Upper lobe of left lung (tissue), 6 donors: ENCODE measurements around the gene BCL7B. TPM values are rescaled to one million over a fixed set of nuclear protein-coding genes. Genes with fewer than 3 reads are reported as not detected.

Source experiments
- ATAC-seq, 2 donors: fragments of 200-7000 bp; cut with Tn5 transposase; one replicate each; pipeline ENCODE4 v1.9.1; 2022; ENCODE audit warnings: mild to moderate bottlenecking in 2 of 2, moderate library complexity in 2 of 2; ENCODE audit not compliant: low FRiP score in 2 of 2
- DNase-seq, 2 donors: peaks; one replicate each; pipeline ENCODE4 v3.0.0-alpha.2; 2019 to 2020
- H3K27ac ChIP-seq, 4 donors: fragments of 200-600 bp; sonication (generic); one replicate each; pipeline ENCODE4 v1.5.1; 2016 to 2019
- H3K27me3 ChIP-seq, 4 donors: fragments of 200-600 bp; sonication (generic); one replicate each; pipeline ENCODE4 v1.5.1; 2017 to 2019
- H3K36me3 ChIP-seq, 4 donors: fragments of 200-600 bp; sonication (generic); one replicate each; pipeline ENCODE4 v1.5.1; 2016 to 2019
- H3K4me1 ChIP-seq, 4 donors: fragments of 200-600 bp; sonication (generic); one replicate each; pipeline ENCODE4 v1.5.1; 2018 to 2019
- H3K4me3 ChIP-seq, 4 donors: fragments of 200-600 bp; sonication (generic); one replicate each; pipeline ENCODE4 v1.5.1; 2017 to 2019; ENCODE audit warnings: mild to moderate bottlenecking in 2 of 4, moderate library complexity in 1 of 4
- H3K9me3 ChIP-seq, 4 donors: fragments of 200-600 bp; sonication (generic); one replicate each; pipeline ENCODE4 v1.5.1; 2018 to 2019
- EP300 ChIP-seq, 4 donors: sonication (generic); formaldehyde crosslinking; IDR thresholded peaks; one replicate each; pipeline ENCODE4 v1.5.1; 2017; ENCODE audit warnings: antibody characterized with exemption in 4 of 4, control low read depth in 2 of 4
- POLR2A ChIP-seq, 4 donors: fragments of 450-650 bp; IDR thresholded peaks; one replicate each; pipeline ENCODE4 v1.5.1; 2016 to 2017; ENCODE audit warnings: antibody characterized with exemption in 4 of 4, mild to moderate bottlenecking in 2 of 4
- POLR2AphosphoS5 ChIP-seq, 2 donors: sonication (generic); formaldehyde crosslinking; IDR thresholded peaks; one replicate each; pipeline ENCODE4 v1.5.1; 2017; ENCODE audit warnings: antibody characterized with exemption in 2 of 2
- WGBS, 2 donors: methylation state at CpG; one replicate each; pipeline ENCODE4 v1.1.5; 2017 to 2018; 5-methylcytosine and 5-hydroxymethylcytosine counted together
- total RNA-seq, 6 donors: library from RNA; depleted of rRNA in 4 of 6; stranded (reverse); fragments of >200 nt in 4 of 6; gene quantifications; one replicate each; pipeline versions ENCODE4 v1.1.0 to v1.2.1, GENCODE V29; 2016 to 2021
- TF ChIP-seq, protein P1 (sequence below), 6 experiments: fragments of 450-650 bp in 4 of 6; fragments of 200-600 bp in 2 of 6; sonication (generic) in 2 of 6; IDR thresholded peaks; one replicate each; pipeline ENCODE4 v1.5.1; 2016 to 2019; ENCODE audit warnings: antibody characterized with exemption in 6 of 6
- donor health status: DM: no; HTN: no; CAD: no; lungs with moderate emphysema.
- donor health status: DM: no; HTN: yes; CAD: no; lungs with severe emphysema.

Gene BCL7B
- total RNA-seq, 6 donors from 2014 or later = 50.3 to 95.9 (median 62.5) TPM

DNA sequence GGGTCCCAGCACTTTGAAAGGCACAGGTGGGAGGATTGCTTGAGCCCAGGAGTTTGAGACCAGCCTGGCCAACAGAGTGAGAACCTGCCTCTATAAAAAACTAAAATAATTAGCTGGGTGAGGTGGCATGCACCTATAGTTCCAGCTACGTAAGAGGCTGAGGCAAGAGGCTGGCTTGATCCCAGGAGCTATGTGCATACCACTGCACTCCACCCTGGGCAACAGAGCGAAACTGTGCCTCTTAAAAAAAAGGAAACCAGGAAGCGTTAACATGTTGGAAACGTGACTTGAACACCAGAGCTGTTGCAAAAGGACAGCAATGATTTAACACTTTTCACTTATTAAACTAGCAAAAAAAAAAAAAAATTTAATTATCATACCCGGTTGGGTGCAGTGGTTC is 48.0 kb downstream of the BCL7B start:
- Histone ChIP-seq H3K27ac (peak overlapping the region in 3 of 4 donors; percentile 25 to 54 (median 29)), H3K4me1 (peaks cover 0 to 11% (median 9%) of the 10 kb centered on the region in 4 donors), H3K36me3 (peaks cover 19 to 86% (median 64%) of the 10 kb centered on the region in 4 donors), H3K27me3 (no peaks in the 10 kb centered on the region), H3K9me3 (no peaks in the 10 kb centered on the region), H3K4me3 (no peak overlapping the region)
- ATAC-seq (peak; percentile 23 to 83), DNase-seq (peak in 1 of 2 donors; percentile 84)
- TF ChIP-seq POLR2A (IDR thresholded peaks at IDR 0.05) = no peak
- no peak for TF ChIP-seq EP300 (IDR thresholded peaks at IDR 0.05)
- TF ChIP-seq, protein P1, sequence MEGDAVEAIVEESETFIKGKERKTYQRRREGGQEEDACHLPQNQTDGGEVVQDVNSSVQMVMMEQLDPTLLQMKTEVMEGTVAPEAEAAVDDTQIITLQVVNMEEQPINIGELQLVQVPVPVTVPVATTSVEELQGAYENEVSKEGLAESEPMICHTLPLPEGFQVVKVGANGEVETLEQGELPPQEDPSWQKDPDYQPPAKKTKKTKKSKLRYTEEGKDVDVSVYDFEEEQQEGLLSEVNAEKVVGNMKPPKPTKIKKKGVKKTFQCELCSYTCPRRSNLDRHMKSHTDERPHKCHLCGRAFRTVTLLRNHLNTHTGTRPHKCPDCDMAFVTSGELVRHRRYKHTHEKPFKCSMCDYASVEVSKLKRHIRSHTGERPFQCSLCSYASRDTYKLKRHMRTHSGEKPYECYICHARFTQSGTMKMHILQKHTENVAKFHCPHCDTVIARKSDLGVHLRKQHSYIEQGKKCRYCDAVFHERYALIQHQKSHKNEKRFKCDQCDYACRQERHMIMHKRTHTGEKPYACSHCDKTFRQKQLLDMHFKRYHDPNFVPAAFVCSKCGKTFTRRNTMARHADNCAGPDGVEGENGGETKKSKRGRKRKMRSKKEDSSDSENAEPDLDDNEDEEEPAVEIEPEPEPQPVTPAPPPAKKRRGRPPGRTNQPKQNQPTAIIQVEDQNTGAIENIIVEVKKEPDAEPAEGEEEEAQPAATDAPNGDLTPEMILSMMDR (IDR thresholded peaks at IDR 0.05) = no peak
- TF ChIP-seq POLR2AphosphoS5 (IDR thresholded peaks at IDR 0.05) = no peak
- 55 to 74% methylated on average over 5 of the region's 5 CpGs for WGBS, 2 donors

DNA sequence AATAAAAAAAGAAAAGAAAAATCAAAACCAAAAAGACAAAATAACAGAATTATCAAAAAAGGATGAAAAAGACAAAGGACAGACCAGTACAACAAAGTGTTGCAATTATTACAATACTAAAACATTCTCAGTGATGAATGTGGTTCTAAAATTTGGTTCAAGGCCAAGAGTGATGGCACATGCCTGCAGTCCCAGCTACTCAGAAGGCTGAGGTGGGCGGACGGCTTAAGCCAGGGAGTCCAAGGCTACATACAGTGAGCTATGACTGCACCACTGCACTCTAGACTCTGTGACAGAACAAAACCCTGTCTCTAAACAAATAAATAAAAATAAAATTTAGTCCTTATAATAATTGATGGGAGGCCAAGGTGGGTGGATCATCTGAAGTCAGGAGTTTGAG is 49.9 kb downstream of the BCL7B start:
- peaks cover 0 to 6% (median 4%) of the 10 kb centered on the region in 4 donors for H3K4me1 ChIP-seq
- DNase-seq (no peak), ATAC-seq (no peak)
- no peaks in the 10 kb centered on the region for H3K27me3 ChIP-seq
- H3K4me3 ChIP-seq = no peak overlapping the region
- H3K9me3 ChIP-seq = no peaks in the 10 kb centered on the region
- H3K36me3 ChIP-seq = peaks cover 29 to 87% (median 78%) of the 10 kb centered on the region in 4 donors
- TF ChIP-seq EP300 (IDR thresholded peaks at IDR 0.05) (no peak), POLR2A (IDR thresholded peaks at IDR 0.05) (no peak), POLR2AphosphoS5 (IDR thresholded peaks at IDR 0.05) (no peak)
- TF ChIP-seq, protein P1 (IDR thresholded peaks at IDR 0.05) = no peak
- WGBS, 2 donors = 92 to 97% methylated on average over 2 of the region's 2 CpGs
- no peak overlapping the region for H3K27ac ChIP-seq

DNA sequence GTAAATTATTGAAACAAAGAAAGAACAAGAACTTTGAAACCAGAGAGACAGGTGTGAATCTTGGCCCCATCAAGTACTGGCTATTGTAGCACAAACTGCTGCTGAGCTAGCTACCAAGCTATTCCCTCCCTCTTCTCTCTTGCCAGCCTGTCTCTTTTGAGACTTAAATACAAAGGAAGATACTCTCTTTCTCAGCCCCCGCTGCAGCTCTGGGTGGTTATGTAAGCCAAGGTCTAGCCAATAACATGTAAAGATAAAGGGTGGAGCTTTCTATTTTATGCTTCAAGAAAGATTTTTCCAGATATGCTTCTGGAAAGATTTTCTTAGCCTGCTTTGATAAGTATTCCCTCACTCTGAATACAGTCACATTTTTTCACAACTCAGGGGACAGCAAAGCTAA is 52.6 kb downstream of the BCL7B start:
- Histone ChIP-seq H3K36me3 (peaks cover 37 to 99% (median 91%) of the 10 kb centered on the region in 4 donors), H3K9me3 (no peaks in the 10 kb centered on the region), H3K4me1 (peaks cover 0 to 2% (median 0%) of the 10 kb centered on the region in 4 donors), H3K4me3 (no peak overlapping the region), H3K27ac (no peak overlapping the region), H3K27me3 (no peaks in the 10 kb centered on the region)
- 85 to 90% methylated on average over 1 of the region's 1 CpG for WGBS, 2 donors
- ATAC-seq = no peak
- TF ChIP-seq POLR2AphosphoS5 (IDR thresholded peaks at IDR 0.05) = no peak
- TF ChIP-seq EP300 (IDR thresholded peaks at IDR 0.05) = no peak
- TF ChIP-seq, protein P1 (IDR thresholded peaks at IDR 0.05) = no peak
- no peak for TF ChIP-seq POLR2A (IDR thresholded peaks at IDR 0.05)
- no peak for DNase-seq

DNA sequence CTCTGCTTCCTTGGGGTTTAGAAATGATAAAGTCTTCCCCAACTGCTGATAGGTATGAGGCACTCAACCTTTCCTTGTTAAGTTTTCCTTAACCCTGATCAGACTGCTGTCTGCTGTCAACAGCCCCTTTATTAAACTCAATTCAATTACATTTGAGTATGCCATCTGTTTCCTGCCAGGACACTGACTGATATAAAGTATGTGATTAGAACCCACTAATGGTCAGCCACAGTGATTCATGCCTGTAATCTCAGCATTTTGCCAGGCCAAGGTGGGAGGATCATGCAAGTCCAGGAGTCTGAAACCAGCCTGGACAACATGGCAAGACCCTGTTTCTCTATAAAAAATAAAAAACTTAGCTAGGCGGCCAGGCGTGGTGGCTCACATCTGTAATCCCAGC is 53.5 kb downstream of the BCL7B start:
- no peaks in the 10 kb centered on the region for H3K4me1 ChIP-seq
- ATAC-seq (no peak), DNase-seq (no peak)
- TF ChIP-seq EP300 (IDR thresholded peaks at IDR 0.05) (no peak), POLR2AphosphoS5 (IDR thresholded peaks at IDR 0.05) (no peak), POLR2A (IDR thresholded peaks at IDR 0.05) (no peak)
- TF ChIP-seq, protein P1 (IDR thresholded peaks at IDR 0.05) = no peak
- H3K27me3 ChIP-seq = no peaks in the 10 kb centered on the region
- H3K36me3 ChIP-seq = peaks cover 41 to 99% (median 92%) of the 10 kb centered on the region in 4 donors
- 94 to 100% methylated on average over 2 of the region's 2 CpGs for WGBS, 2 donors
- H3K27ac ChIP-seq = no peak overlapping the region
- H3K4me3 ChIP-seq = no peak overlapping the region
- no peaks in the 10 kb centered on the region for H3K9me3 ChIP-seq

DNA sequence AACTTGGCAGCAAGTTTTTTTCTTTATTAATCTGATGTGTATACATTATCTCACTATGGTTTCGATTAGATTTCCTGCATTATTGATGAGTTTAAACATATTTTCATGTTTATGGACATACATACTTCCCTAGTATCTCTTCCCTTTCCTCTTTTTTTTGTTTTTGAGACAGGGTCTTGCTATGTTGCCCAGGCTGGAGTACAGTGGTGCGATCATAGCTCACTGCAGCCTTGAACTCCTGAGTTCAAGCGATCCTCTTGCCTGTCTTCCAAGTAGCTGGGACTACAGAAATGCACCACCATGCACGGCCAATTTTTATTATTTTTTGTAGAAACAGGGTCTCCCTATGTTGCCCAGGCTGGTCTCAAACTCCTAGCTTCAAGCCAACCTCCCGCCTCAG is 54.3 kb downstream of the BCL7B start:
- DNase-seq (no peak), ATAC-seq (no peak)
- no peaks in the 10 kb centered on the region for H3K27me3 ChIP-seq
- no peak overlapping the region for H3K4me3 ChIP-seq
- WGBS, 2 donors = 92 to 95% methylated on average over 5 of the region's 5 CpGs
- peaks cover 42 to 99% (median 92%) of the 10 kb centered on the region in 4 donors for H3K36me3 ChIP-seq
- H3K27ac ChIP-seq = no peak overlapping the region
- TF ChIP-seq, protein P1 (IDR thresholded peaks at IDR 0.05) = no peak
- TF ChIP-seq EP300 (IDR thresholded peaks at IDR 0.05) (no peak), POLR2AphosphoS5 (IDR thresholded peaks at IDR 0.05) (no peak), POLR2A (IDR thresholded peaks at IDR 0.05) (no peak)
- H3K4me1 ChIP-seq = no peaks in the 10 kb centered on the region
- H3K9me3 ChIP-seq = no peaks in the 10 kb centered on the region
